H1 (cell line): ENCODE data around the gene ZSCAN21. TPM values are rescaled to one million over a fixed set of nuclear protein-coding genes. Genes with fewer than 3 reads are reported as not detected.

Source experiments
- BACH1 ChIP-seq: IDR thresholded peaks from 2 replicates; pipeline ENCODE4 v1.6.1; 2012; ENCODE audit warnings: low read length, improper control_type of control experiment
- BCL11A ChIP-seq, 2 experiments: IDR thresholded peaks; one replicate each; pipeline ENCODE4 v1.6.1; 2011; ENCODE audit warnings: low read depth in 2 of 2, low read length in 2 of 2, mild to moderate bottlenecking in 2 of 2
- GTF2F1 ChIP-seq: IDR thresholded peaks from 2 replicates; pipeline ENCODE4 v1.6.1; 2012; ENCODE audit warnings: low read depth, low read length, improper control_type of control experiment, borderline replicate concordance
- RAD21 ChIP-seq, 2 experiments: IDR thresholded peaks in 1 of 2; conservative IDR thresholded peaks in 1 of 2; 2 replicates each; pipeline ENCODE4 v1.6.1; 2011; ENCODE audit warnings: low read depth in 2 of 2, low read length in 2 of 2, improper control_type of control experiment in 1 of 2, inconsistent platforms in 1 of 2, mild to moderate bottlenecking in 1 of 2, moderate library complexity in 1 of 2
- RFX5 ChIP-seq: IDR thresholded peaks from 2 replicates; pipeline ENCODE4 v1.6.1; 2011; ENCODE audit warnings: low read depth, low read length, improper control_type of control experiment, borderline replicate concordance
- SP2 ChIP-seq: IDR thresholded peaks from 2 replicates; pipeline ENCODE4 v1.6.1; 2012; ENCODE audit warnings: mild to moderate bottlenecking, low read length, inconsistent platforms
- TBP ChIP-seq: IDR thresholded peaks from 2 replicates; pipeline ENCODE4 v1.6.1; 2011; ENCODE audit warnings: low read depth, low read length, improper control_type of control experiment
- TEAD4 ChIP-seq: IDR thresholded peaks from 2 replicates; pipeline ENCODE4 v1.6.1; 2012; ENCODE audit warnings: low read depth, low read length, inconsistent platforms, mixed read lengths
- polyA plus RNA-seq, 7 experiments: library from polyadenylated mRNA; depleted of rRNA in 3 of 7; stranded (reverse) in 5 of 7; unstranded in 2 of 7; fragments of >200 nt in 5 of 7; fragments of 200-250 nt in 2 of 7; gene quantifications; 1 replicate in 5 of 7; 2 replicates in 1 of 7; 4 replicates in 1 of 7; pipeline versions ENCODE4 v1.2.1 to v1.2.3, GENCODE V29; 2011 to 2013; ENCODE audit warnings: missing spikeins in 2 of 7, mixed read lengths in 2 of 7
- total RNA-seq: library from RNA; stranded (reverse); fragmentation: NEBNext Ultra II Directional; extraction: Animal tissue kit (Norgen Biotek cat#: 25700); gene quantifications from 2 replicates; pipeline ENCODE4 v1.2.1, GENCODE V29; 2021
- TF ChIP-seq, protein P1 (sequence below): IDR thresholded peaks from 2 replicates; pipeline ENCODE4 v1.6.1; 2012; ENCODE audit warnings: low read length, inconsistent platforms

ZSCAN21 gene
- total and polyA plus RNA-seq, 2 of the 8 experiments (the other 6 are each of a cell fraction or from before 2014, with no cell fraction given): 15.4 to 26.1 TPM

DNA sequence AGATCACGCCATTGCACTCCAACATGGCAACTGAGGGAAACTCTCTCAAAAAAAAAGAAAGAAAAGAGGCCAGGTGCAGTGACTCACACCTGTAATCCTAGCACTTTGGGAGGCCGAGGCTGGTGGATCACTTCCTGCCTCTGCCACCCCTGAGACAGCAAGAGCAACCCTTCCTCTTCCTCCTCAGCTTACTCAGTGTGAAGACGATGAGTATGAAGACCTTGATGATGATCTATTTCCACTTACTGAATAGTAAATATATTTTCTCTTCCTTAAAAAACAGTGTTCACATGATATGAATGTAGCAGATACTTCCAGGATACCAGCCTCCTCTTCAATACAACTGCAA is 36.3 kb upstream of the ZSCAN21 start (continued):
- TF ChIP-seq, protein P1, sequence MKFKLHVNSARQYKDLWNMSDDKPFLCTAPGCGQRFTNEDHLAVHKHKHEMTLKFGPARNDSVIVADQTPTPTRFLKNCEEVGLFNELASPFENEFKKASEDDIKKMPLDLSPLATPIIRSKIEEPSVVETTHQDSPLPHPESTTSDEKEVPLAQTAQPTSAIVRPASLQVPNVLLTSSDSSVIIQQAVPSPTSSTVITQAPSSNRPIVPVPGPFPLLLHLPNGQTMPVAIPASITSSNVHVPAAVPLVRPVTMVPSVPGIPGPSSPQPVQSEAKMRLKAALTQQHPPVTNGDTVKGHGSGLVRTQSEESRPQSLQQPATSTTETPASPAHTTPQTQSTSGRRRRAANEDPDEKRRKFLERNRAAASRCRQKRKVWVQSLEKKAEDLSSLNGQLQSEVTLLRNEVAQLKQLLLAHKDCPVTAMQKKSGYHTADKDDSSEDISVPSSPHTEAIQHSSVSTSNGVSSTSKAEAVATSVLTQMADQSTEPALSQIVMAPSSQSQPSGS: no peak
- TF ChIP-seq TEAD4 (no peak), BCL11A (IDR thresholded peaks at IDR 0.05; ENCODE audit: low read depth in 2 of 2, low read length in 2 of 2) (no peak), TBP (no peak), RAD21 (IDR thresholded peaks at IDR 0.05 in 1 of 2, conservative IDR thresholded peaks at IDR 0.05 in 1 of 2; ENCODE audit: low read depth in 2 of 2, low read length in 2 of 2) (no peak), RFX5 (no peak), SP2 (no peak), GTF2F1 (no peak), BACH1 (no peak)
